Hypothalamus (tissue), 51 donors: ENCODE measurements around the gene DDX51.

ENCODE experiments used
- DNase-seq, 51 donors: peaks; one replicate each; lab custom pipeline; 2025; lab: John Stamatoyannopoulos, UW

DDX51 gene

GRCh38 chr12:132169376-132169775 lies 25.3 kb upstream of the DDX51 start:
- DNase-seq = no peak

- DNase-seq = no peak
Observed at GRCh38 chr12:132168311-132169031, 24.4 kb upstream of the DDX51 start.

GRCh38 chr12:132167611-132168310 lies 23.6 kb upstream of the DDX51 start:
- DNase-seq = no peak

GRCh38 chr12:132166801-132167591 lies 22.9 kb upstream of the DDX51 start:
- no peak for DNase-seq

GRCh38 chr12:132166093-132166492 lies 22.0 kb upstream of the DDX51 start:
- no peak for DNase-seq

GRCh38 chr12:132165584-132165983 lies 21.5 kb upstream of the DDX51 start:
- no peak for DNase-seq

GRCh38 chr12:132164426-132164825 lies 20.3 kb upstream of the DDX51 start:
- DNase-seq = no peak

GRCh38 chr12:132163911-132164288 lies 19.8 kb upstream of the DDX51 start:
- DNase-seq = no peak

GRCh38 chr12:132163041-132163910 lies 19.2 kb upstream of the DDX51 start:
- DNase-seq = no peak

GRCh38 chr12:132162508-132163031 lies 18.5 kb upstream of the DDX51 start:
- peak in 27 of 51 donors; percentile 9 to 47 (median 24) for DNase-seq

- DNase-seq = no peak
Observed at GRCh38 chr12:132161796-132162507, 17.8 kb upstream of the DDX51 start.

- DNase-seq = no peak
Observed at GRCh38 chr12:132161036-132161781, 17.1 kb upstream of the DDX51 start.

GRCh38 chr12:132160601-132161035 lies 16.5 kb upstream of the DDX51 start:
- no peak for DNase-seq

- DNase-seq = no peak
Observed at GRCh38 chr12:132160016-132160415, 15.9 kb upstream of the DDX51 start.

- no peak for DNase-seq
Observed at GRCh38 chr12:132159555-132160003, 15.5 kb upstream of the DDX51 start.

- no peak for DNase-seq
Observed at GRCh38 chr12:132158677-132159554, 14.8 kb upstream of the DDX51 start.

GRCh38 chr12:132157733-132158409 lies 13.8 kb upstream of the DDX51 start:
- DNase-seq = no peak
